Right ventricle myocardium superior (tissue), 1 donor: Measurements from ENCODE around the gene RNF10. TPM values are rescaled to one million over a fixed set of nuclear protein-coding genes. Genes with fewer than 3 reads are reported as not detected.
"Not testable (repeated sequence)": the region's sequence is repeated elsewhere in the genome, so short reads cannot be mapped to it uniquely, and the experiment has no call there.

ENCODE experiments used
- ATAC-seq: fragments of 200-7000 bp; cut with Tn5 transposase; one replicate; pipeline ENCODE4 v1.9.1; 2020; ENCODE audit warnings: mild to moderate bottlenecking; ENCODE audit not compliant: poor library complexity
- DNase-seq: peaks from one replicate; pipeline ENCODE4 v3.0.0-alpha.2; 2020
- intact Hi-C: fragments of 100-400 bp; cut with DNase I; formaldehyde crosslinking; loops from one replicate; pipeline ENCODE4 v1.11.2; 2022
- total RNA-seq: library from RNA; stranded (reverse); fragmentation: NEBNext Ultra II Directional; extraction: Animal tissue kit (Norgen Biotek cat#: 25700); gene quantifications from one replicate; pipeline ENCODE4 v1.2.1, GENCODE V29; 2021
- donor health status: DM: no; HTN: yes; CAD: no; lungs with severe emphysema.

The RNF10 gene
- total RNA-seq, 1 donor from 2014 or later: 242 TPM

DNA sequence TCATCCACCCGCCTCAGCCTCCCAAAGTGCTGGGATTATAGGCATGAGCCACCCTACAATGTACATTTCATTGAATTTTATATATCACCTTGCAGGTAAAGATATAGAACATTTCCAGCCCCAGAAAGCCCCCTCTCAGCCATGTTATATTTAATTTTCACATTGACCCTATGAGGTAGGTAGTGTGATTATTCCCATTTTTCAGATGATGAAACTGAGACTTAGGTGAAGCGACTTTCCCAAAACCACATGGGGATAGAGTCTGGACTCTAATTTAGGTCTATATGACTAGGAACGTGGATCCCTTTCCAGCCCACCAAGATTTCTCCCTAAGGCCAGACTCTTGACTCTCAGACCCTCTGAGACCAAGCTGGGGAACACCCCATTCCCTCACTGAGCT is 62.7 kb downstream of the RNF10 start:
- DNase-seq: no peak
- intact Hi-C loops: no loop called here
- ATAC-seq: no peak

GRCh38 chr12:120597861-120598260 is 63.7 kb downstream of the RNF10 start:
- ATAC-seq: no peak
- no peak for DNase-seq
- intact Hi-C loops: no loop called here

- DNase-seq (no peak), ATAC-seq (peak; percentile 78)
- intact Hi-C loops: no loop called here
Measured at GRCh38 chr12:120598674-120599463, 64.7 kb downstream of the RNF10 start.

DNA sequence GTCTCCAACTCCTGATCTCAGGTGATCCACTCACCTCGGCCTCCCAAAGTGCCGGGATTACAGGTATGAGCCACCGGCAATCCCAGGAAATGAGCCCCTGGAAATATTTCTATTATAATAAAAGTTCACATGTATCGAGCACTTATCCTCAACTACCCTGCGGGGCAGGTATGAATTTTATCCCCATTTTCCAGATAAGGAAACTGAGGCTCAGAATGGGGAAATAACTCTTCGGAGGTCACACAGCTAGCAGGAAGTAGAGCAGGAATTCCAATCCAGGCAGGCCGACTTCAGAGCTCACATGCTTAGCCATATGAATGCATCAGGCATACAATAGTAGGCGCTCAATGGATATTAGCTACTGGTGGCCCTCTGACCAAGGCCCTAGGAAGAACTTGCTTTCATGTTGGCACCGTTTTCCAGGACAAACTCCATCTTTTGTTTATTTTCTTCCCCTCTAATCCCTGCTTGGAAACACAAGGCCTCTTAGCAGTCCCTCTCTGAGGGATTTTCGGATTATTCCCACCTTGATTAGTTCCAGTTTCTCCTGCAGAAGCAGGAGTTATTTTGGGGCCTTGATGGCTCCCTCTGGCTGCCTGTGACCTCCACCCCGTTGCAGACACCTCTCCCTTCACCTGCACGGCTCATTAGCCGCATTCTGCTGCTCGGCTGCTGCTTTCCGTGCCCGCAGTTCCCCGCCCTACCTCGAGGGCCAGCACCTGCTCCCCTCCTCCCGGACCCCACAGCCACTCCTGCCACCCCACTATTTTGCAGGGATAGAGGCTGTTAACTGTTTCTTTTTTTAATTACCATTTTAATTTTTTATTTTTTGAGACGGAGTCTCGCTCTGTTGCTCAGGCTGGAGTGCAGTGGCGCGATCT is 65.8 kb downstream of the RNF10 start:
- ATAC-seq: no peak
- DNase-seq: no peak
- intact Hi-C loops: no loop called here

DNA sequence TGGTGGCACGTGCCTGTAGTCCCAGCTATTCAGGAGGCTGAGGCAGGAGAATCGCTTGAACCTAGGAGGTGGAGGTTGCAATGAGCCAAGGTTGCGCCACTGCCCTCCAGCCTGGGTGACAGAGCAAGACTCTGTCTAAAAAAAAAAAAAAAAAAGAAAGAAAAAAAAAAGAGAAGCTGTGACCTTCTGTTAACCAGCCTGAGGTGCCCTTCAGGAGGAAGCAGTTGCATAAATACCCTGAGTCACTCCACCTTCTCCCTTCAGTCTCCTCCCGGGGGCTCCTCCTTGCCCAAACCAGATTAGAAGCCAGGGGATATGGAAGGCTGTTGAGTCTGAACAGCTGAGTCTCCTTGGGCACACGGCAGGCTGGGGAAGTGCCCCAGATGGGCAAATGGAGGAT is 68.3 kb downstream of the RNF10 start:
- ATAC-seq, intact Hi-C loops: not testable (repeated sequence)
- DNase-seq: peak; percentile 55

DNA sequence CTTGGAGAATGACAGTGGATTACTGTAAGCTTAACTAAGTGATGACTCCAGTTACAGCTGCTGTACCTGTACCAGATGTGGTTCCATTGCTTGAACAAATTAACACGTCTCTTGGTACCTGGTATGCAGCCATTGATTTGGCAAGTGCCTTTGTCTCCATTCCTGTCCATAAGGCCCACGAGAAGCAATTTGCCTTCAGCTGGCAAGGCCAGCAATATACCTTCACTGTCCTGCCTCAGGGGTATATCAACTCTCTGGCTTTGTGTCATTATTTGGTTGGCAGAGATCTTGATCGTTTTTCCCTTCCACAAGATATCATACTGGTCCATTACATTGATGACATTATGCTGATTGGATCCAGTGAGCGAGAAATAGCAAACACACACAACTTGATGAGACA is 76.4 kb downstream of the RNF10 start:
- ATAC-seq (no peak), DNase-seq (no peak)
- intact Hi-C loops: no loop called here

DNA sequence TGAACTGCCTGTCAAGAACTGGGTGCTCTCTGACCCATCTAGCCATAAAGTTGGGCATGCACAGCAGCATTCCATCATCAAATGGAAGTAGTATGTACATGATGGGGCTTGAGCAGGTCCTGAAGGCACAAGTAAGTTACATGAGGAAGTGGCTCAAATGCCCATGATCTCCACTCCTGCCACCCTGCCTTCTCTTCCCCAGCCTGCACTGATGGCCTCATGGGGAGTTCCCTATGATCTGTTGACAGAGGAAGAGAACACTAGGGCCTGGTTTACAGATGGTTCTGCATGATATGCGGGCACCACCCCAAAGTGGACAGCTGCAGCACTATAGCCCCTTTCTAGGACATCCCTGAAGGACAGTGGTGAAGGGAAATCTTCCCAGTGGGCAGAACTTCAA is 77.4 kb downstream of the RNF10 start:
- ATAC-seq, intact Hi-C loops, DNase-seq: not testable (repeated sequence)

GRCh38 chr12:120614848-120615247 is 80.7 kb downstream of the RNF10 start:
- no peak for DNase-seq
- intact Hi-C loops: no loop called here
- ATAC-seq: no peak

- DNase-seq, intact Hi-C loops, ATAC-seq: not testable (repeated sequence)
Measured at GRCh38 chr12:120617193-120617592, 83.0 kb downstream of the RNF10 start.

DNA sequence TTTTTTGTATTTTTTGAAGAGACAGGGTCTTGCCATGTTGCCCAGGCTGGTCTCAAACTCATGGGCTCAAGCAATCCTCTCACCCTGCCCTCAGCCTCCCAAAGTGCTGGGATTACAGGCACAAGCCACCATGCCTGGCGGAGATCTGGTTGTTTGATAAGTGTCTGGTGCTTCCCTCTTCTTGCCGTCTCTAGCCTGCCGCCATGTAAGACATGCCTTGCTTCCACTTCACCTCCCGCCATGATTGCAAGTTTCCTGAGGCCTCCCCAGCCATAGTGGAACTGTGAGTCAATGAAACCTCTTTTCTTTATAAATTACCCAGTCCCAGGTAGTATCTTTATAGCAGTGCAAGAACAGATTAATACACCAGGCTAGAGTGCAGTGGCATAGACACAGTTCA is 83.6 kb downstream of the RNF10 start:
- ATAC-seq, DNase-seq, intact Hi-C loops: not testable (repeated sequence)

- no peak for DNase-seq
- intact Hi-C loops: no loop called here
- ATAC-seq: no peak
Measured at GRCh38 chr12:120618954-120619615, 84.9 kb downstream of the RNF10 start.

DNA sequence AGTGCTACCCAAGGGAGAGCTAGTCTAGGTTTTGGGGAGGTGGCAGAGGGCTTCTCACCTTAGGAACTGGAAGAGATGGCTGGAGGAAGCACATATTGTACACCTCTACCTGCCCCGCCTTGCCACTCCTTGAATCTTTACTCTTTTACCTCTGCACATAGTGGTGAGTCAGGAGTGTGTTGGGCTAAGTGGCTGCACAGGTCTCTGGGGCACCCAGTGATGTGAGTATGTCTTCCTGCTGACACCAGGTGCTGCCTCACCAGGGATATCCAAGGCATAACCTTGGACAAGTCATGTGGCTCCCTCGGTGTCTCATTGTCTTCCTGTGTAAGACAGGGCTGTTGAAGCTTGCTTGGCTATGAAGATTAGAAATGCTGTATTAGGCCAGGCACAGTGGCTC is 86.5 kb downstream of the RNF10 start:
- no peak for DNase-seq
- intact Hi-C loops: no loop called here
- no peak for ATAC-seq

- ATAC-seq (no peak), DNase-seq (no peak)
- intact Hi-C loops: no loop called here
Measured at GRCh38 chr12:120625557-120626419, 91.6 kb downstream of the RNF10 start.

Other genes starting within 250 kb of the RNF10 start
- gene RNU4-2, start 242.5 kb upstream of the RNF10 start, total RNA-seq: 41,112 TPM
- gene RNU4-1, start 241.1 kb upstream of the RNF10 start, total RNA-seq: 3,793 TPM
- gene SIRT4, start 232.0 kb upstream of the RNF10 start, total RNA-seq: 8.6 TPM
- not detected for gene PLA2G1B, start 206.6 kb upstream of the RNF10 start, total RNA-seq
- gene MSI1, start 165.2 kb upstream of the RNF10 start, total RNA-seq: 5.4 TPM
- gene COX6A1, start 96.2 kb upstream of the RNF10 start, total RNA-seq: 119 TPM
- 15.1 TPM for gene TRIAP1, start 88.0 kb upstream of the RNF10 start, total RNA-seq
- gene GATC, start 87.9 kb upstream of the RNF10 start, total RNA-seq: 13.0 TPM
- 38.9 TPM for gene SRSF9, start 64.6 kb upstream of the RNF10 start, total RNA-seq
- gene DYNLL1, start 38.2 kb upstream of the RNF10 start, total RNA-seq: 154 TPM
- gene COQ5, start 5.2 kb upstream of the RNF10 start, total RNA-seq: 44.0 TPM
- 40.9 TPM for gene POP5, start 47.0 kb downstream of the RNF10 start, total RNA-seq
- 6.5 TPM for gene CABP1, start 106.3 kb downstream of the RNF10 start, total RNA-seq
- 125 TPM for gene MLEC, start 152.8 kb downstream of the RNF10 start, total RNA-seq
- gene UNC119B, start 176.1 kb downstream of the RNF10 start, total RNA-seq: 13.4 TPM
- 113 TPM for gene ACADS, start 191.5 kb downstream of the RNF10 start, total RNA-seq